Sigmoid colon (tissue), 4 donors: ENCODE measurements around the gene HDAC8.
"Not testable (repeated sequence)": the region's sequence is repeated elsewhere in the genome, so short reads cannot be mapped to it uniquely, and the experiment has no call there.

ENCODE experiments used
- POLR2AphosphoS5 ChIP-seq, 4 donors: sonication (generic); formaldehyde crosslinking; IDR thresholded peaks; one replicate each; pipeline ENCODE4 v1.6.1; 2017; ENCODE audit warnings: antibody characterized with exemption in 4 of 4
- TF ChIP-seq, protein P1 (sequence below), 4 experiments: fragments of 450-650 bp in 3 of 4; fragments of 200-600 bp in 1 of 4; IDR thresholded peaks; one replicate each; pipeline ENCODE4 v1.5.1; 2016 to 2019; ENCODE audit warnings: antibody characterized with exemption in 4 of 4, mild to moderate bottlenecking in 3 of 4, moderate library complexity in 2 of 4

- TF ChIP-seq, protein P1, sequence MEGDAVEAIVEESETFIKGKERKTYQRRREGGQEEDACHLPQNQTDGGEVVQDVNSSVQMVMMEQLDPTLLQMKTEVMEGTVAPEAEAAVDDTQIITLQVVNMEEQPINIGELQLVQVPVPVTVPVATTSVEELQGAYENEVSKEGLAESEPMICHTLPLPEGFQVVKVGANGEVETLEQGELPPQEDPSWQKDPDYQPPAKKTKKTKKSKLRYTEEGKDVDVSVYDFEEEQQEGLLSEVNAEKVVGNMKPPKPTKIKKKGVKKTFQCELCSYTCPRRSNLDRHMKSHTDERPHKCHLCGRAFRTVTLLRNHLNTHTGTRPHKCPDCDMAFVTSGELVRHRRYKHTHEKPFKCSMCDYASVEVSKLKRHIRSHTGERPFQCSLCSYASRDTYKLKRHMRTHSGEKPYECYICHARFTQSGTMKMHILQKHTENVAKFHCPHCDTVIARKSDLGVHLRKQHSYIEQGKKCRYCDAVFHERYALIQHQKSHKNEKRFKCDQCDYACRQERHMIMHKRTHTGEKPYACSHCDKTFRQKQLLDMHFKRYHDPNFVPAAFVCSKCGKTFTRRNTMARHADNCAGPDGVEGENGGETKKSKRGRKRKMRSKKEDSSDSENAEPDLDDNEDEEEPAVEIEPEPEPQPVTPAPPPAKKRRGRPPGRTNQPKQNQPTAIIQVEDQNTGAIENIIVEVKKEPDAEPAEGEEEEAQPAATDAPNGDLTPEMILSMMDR (IDR thresholded peaks at IDR 0.05): not testable (repeated sequence)
- not testable (repeated sequence) for TF ChIP-seq POLR2AphosphoS5 (IDR thresholded peaks at IDR 0.05)
These were observed 123.6 kb downstream of the HDAC8 start for GRCh38 chrX:72449034-72449433.
